Lower lobe of right lung (tissue), 2 donors: ENCODE results near the gene MAD1L1. TPM values are rescaled to one million over a fixed set of nuclear protein-coding genes. Genes with fewer than 3 reads are reported as not detected.

Experiments
- ATAC-seq, 2 donors: fragments of 200-7000 bp; cut with Tn5 transposase; one replicate each; pipeline ENCODE4 v1.9.1; 2020 to 2022; ENCODE audit warnings: mild to moderate bottlenecking in 2 of 2, moderate library complexity in 2 of 2
- DNase-seq: peaks from one replicate; pipeline ENCODE4 v3.0.0-alpha.2; 2020
- H3K27ac ChIP-seq: fragments of 200-600 bp; one replicate; pipeline ENCODE4 v1.8.0; 2022
- H3K27me3 ChIP-seq: fragments of 200-600 bp; one replicate; pipeline ENCODE4 v1.8.0; 2022; ENCODE audit warnings: low read depth
- H3K36me3 ChIP-seq: fragments of 200-600 bp; one replicate; pipeline ENCODE4 v1.8.0; 2022; ENCODE audit warnings: mild to moderate bottlenecking
- H3K4me1 ChIP-seq: fragments of 200-600 bp; one replicate; pipeline ENCODE4 v1.8.0; 2022
- H3K4me3 ChIP-seq: fragments of 200-600 bp; one replicate; pipeline ENCODE4 v1.8.0; 2022; ENCODE audit warnings: mild to moderate bottlenecking
- H3K9me3 ChIP-seq: fragments of 200-600 bp; one replicate; pipeline ENCODE4 v1.8.0; 2022
- CTCF ChIP-seq: fragments of 200-600 bp; IDR thresholded peaks from one replicate; pipeline ENCODE4 v1.8.0; 2022; ENCODE audit warnings: antibody characterized with exemption, mild to moderate bottlenecking
- intact Hi-C: fragments of 100-400 bp; cut with DNase I; formaldehyde crosslinking; loops from one replicate; pipeline ENCODE4 v1.11.0; 2022
- total RNA-seq: library from RNA; stranded (reverse); fragmentation: NEBNext Ultra II Directional; extraction: Animal tissue kit (Norgen Biotek cat#: 25700); gene quantifications from one replicate; pipeline ENCODE4 v1.2.1, GENCODE V29; 2021
- donor health status: DM: no; HTN: yes; CAD: no; lungs with severe emphysema.

MAD1L1 gene
- total RNA-seq, 1 donor from 2014 or later: 44.5 TPM

DNA sequence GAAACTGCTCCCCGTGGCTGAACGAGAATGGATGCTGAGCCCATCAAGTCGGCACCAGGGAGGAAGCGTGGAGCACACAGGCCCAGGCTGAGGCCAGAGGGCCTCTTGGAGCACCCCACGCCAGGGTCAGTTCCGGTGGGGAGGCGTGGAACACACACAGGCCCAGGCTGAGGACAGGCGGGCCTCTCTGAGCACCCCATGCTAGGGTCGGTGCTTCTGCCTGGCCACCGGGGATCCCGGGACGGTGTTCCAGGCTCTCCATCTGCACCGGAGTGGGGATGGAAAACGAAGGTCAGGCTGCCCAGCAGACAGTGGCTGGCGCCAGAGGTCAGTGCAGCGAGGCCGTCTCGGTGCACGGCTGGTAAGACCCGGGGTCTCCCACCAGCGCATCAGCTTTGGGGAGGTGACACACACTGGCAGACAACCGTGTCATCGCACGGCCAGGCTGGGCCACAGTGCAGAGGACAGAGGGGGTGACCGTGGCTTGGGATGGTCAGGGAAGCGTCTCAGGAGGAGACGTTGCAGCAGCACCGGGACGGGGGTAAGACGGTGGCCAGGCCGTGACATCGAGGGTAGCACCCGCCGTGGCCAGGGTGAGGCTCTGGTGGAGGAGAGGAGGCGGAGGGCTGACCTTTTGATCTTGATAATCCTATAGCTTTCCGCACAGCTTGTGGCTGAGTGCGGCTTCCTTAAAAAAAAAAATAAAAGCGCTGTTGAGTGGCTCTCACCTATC is 358.7 kb downstream of the MAD1L1 start:
- Histone ChIP-seq H3K27me3 (no peaks in the 10 kb centered on the region), H3K36me3 (no peaks in the 10 kb centered on the region), H3K4me3 (no peak overlapping the region), H3K4me1 (no peaks in the 10 kb centered on the region), H3K9me3 (no peaks in the 10 kb centered on the region), H3K27ac (no peak overlapping the region)
- ATAC-seq (no peak), DNase-seq (no peak)
- intact Hi-C loops: no loop called here
- TF ChIP-seq CTCF: no peak

DNA sequence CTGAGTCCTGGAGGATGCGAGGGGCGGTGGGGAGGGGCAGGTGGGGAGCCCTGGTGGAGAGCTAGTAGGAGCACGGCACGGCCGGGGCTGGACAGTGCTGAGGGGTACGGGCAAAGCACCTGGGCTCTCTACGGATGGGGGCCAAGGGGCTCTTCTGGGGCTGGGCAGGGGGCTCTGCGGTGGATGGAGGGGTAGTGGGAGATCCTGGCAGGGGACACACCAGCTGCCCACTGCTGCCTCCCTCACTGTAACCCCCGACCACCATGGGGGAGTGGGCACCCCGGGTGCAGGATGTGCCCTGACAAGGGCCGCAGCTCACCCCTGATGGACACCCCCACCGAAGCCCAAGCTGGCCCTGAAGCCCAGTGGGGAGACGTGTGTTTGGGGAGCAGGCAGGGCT is 359.3 kb downstream of the MAD1L1 start:
- Histone ChIP-seq H3K4me3 (no peak overlapping the region), H3K36me3 (no peaks in the 10 kb centered on the region), H3K27me3 (no peaks in the 10 kb centered on the region), H3K27ac (no peak overlapping the region), H3K4me1 (no peaks in the 10 kb centered on the region), H3K9me3 (no peaks in the 10 kb centered on the region)
- DNase-seq (no peak), ATAC-seq (no peak)
- TF ChIP-seq CTCF: no peak
- intact Hi-C loops: no loop called here

DNA sequence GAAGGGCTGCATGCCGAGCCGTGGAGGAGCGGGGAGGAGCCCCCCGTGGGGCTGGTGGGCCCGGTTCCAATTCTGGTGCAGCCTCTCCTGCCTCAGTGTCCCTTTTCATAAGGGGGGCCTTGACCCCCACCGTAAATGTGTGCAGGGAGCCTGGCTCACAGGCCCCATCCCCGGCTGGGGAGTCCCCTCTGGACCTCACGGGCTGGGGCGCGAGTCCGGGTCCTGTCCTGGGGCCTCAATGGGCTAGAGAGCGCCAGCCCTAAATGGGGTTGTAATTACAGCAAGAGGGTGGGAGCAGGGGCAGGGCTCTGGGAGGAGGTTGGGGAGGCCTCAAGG is 359.7 kb downstream of the MAD1L1 start:
- no peak for TF ChIP-seq CTCF
- intact Hi-C loops: no loop called here

GRCh38 chr7:1872191-1873069 is 360.3 kb downstream of the MAD1L1 start:
- no peaks in the 10 kb centered on the region for H3K36me3 ChIP-seq
- DNase-seq: no peak
- no peak overlapping the region for H3K4me3 ChIP-seq
- no peak for ATAC-seq
- intact Hi-C loops: no loop called here
- no peak overlapping the region for H3K27ac ChIP-seq
- TF ChIP-seq CTCF: no peak
- H3K27me3 ChIP-seq: no peaks in the 10 kb centered on the region
- no peaks in the 10 kb centered on the region for H3K9me3 ChIP-seq
- no peaks in the 10 kb centered on the region for H3K4me1 ChIP-seq

More for the DNA sequence above, 359.7 kb downstream of the MAD1L1 start:
- no peak overlapping the region for H3K27ac ChIP-seq
- H3K4me3 ChIP-seq: no peak overlapping the region
- ATAC-seq: no peak
- H3K4me1 ChIP-seq: no peaks in the 10 kb centered on the region
- no peaks in the 10 kb centered on the region for H3K27me3 ChIP-seq
- no peak for DNase-seq
- no peaks in the 10 kb centered on the region for H3K9me3 ChIP-seq
- H3K36me3 ChIP-seq: no peaks in the 10 kb centered on the region

GRCh38 chr7:1869452-1870130 is 363.2 kb downstream of the MAD1L1 start:
- TF ChIP-seq CTCF: no peak
- intact Hi-C loops: no loop called here
- no peak for DNase-seq

More at GRCh38 chr7:1869452-1870130, 363.2 kb downstream of the MAD1L1 start:
- no peak overlapping the region for H3K27ac ChIP-seq
- no peaks in the 10 kb centered on the region for H3K27me3 ChIP-seq
- H3K9me3 ChIP-seq: no peaks in the 10 kb centered on the region
- no peak for ATAC-seq
- no peaks in the 10 kb centered on the region for H3K4me1 ChIP-seq
- H3K4me3 ChIP-seq: no peak overlapping the region
- no peaks in the 10 kb centered on the region for H3K36me3 ChIP-seq
